Upper lobe of left lung (tissue), 6 donors: ENCODE measurements around the gene TRIM75. TPM values are rescaled to one million over a fixed set of nuclear protein-coding genes. Genes with fewer than 3 reads are reported as not detected.

ENCODE experiments used
- ATAC-seq, 2 donors: fragments of 200-7000 bp; cut with Tn5 transposase; one replicate each; pipeline ENCODE4 v1.9.1; 2022; ENCODE audit warnings: mild to moderate bottlenecking in 2 of 2, moderate library complexity in 2 of 2; ENCODE audit not compliant: low FRiP score in 2 of 2
- DNase-seq, 2 donors: peaks; one replicate each; pipeline ENCODE4 v3.0.0-alpha.2; 2019 to 2020
- H3K27ac ChIP-seq, 4 donors: fragments of 200-600 bp; sonication (generic); one replicate each; pipeline ENCODE4 v1.5.1; 2016 to 2019
- H3K27me3 ChIP-seq, 4 donors: fragments of 200-600 bp; sonication (generic); one replicate each; pipeline ENCODE4 v1.5.1; 2017 to 2019
- H3K36me3 ChIP-seq, 4 donors: fragments of 200-600 bp; sonication (generic); one replicate each; pipeline ENCODE4 v1.5.1; 2016 to 2019
- H3K4me1 ChIP-seq, 4 donors: fragments of 200-600 bp; sonication (generic); one replicate each; pipeline ENCODE4 v1.5.1; 2018 to 2019
- H3K4me3 ChIP-seq, 4 donors: fragments of 200-600 bp; sonication (generic); one replicate each; pipeline ENCODE4 v1.5.1; 2017 to 2019; ENCODE audit warnings: mild to moderate bottlenecking in 2 of 4, moderate library complexity in 1 of 4
- H3K9me3 ChIP-seq, 4 donors: fragments of 200-600 bp; sonication (generic); one replicate each; pipeline ENCODE4 v1.5.1; 2018 to 2019
- CTCF ChIP-seq, 6 experiments: fragments of 450-650 bp in 4 of 6; fragments of 200-600 bp in 2 of 6; sonication (generic) in 2 of 6; IDR thresholded peaks; one replicate each; pipeline ENCODE4 v1.5.1; 2016 to 2019; ENCODE audit warnings: antibody characterized with exemption in 6 of 6
- EP300 ChIP-seq, 4 donors: sonication (generic); formaldehyde crosslinking; IDR thresholded peaks; one replicate each; pipeline ENCODE4 v1.5.1; 2017; ENCODE audit warnings: antibody characterized with exemption in 4 of 4, control low read depth in 2 of 4
- POLR2A ChIP-seq, 4 donors: fragments of 450-650 bp; IDR thresholded peaks; one replicate each; pipeline ENCODE4 v1.5.1; 2016 to 2017; ENCODE audit warnings: antibody characterized with exemption in 4 of 4, mild to moderate bottlenecking in 2 of 4
- POLR2AphosphoS5 ChIP-seq, 2 donors: sonication (generic); formaldehyde crosslinking; IDR thresholded peaks; one replicate each; pipeline ENCODE4 v1.5.1; 2017; ENCODE audit warnings: antibody characterized with exemption in 2 of 2
- WGBS, 2 donors: methylation state at CpG; one replicate each; pipeline ENCODE4 v1.1.5; 2017 to 2018; 5-methylcytosine and 5-hydroxymethylcytosine counted together
- small RNA-seq, 4 donors: library from RNA; depleted of rRNA; stranded (forward); fragments of <200 nt; gene quantifications; one replicate each; pipeline ENCODE3, GENCODE V24; 2016
- total RNA-seq, 6 donors: library from RNA; depleted of rRNA in 4 of 6; stranded (reverse); fragments of >200 nt in 4 of 6; gene quantifications; one replicate each; pipeline versions ENCODE4 v1.1.0 to v1.2.1, GENCODE V29; 2016 to 2021
- donor health status: DM: no; HTN: no; CAD: no; lungs with moderate emphysema.
- donor health status: DM: no; HTN: yes; CAD: no; lungs with severe emphysema.

The TRIM75 gene
- total RNA-seq, 6 donors from 2014 or later, result not detected

- H3K4me3 ChIP-seq, result no peak overlapping the region
- H3K27me3 ChIP-seq, result no peaks in the 10 kb centered on the region
- no peak for DNase-seq
- no peaks in the 10 kb centered on the region for H3K9me3 ChIP-seq
- TF ChIP-seq POLR2AphosphoS5 (IDR thresholded peaks at IDR 0.05), result no peak
- no peak for ATAC-seq
- 44 to 54% methylated on average over 1 of the region's 1 CpG for WGBS, 2 donors
- no peaks in the 10 kb centered on the region for H3K4me1 ChIP-seq
- peaks cover 10 to 57% (median 22%) of the 10 kb centered on the region in 4 donors for H3K36me3 ChIP-seq
- H3K27ac ChIP-seq, result no peak overlapping the region
These were observed 41.6 kb downstream of the TRIM75 start for GRCh38 chr4:165095291-165095690.

GRCh38 chr4:165096776-165097175, 43.1 kb downstream of the TRIM75 start:
- H3K27ac ChIP-seq, result no peak overlapping the region
- H3K4me1 ChIP-seq, result no peaks in the 10 kb centered on the region
- TF ChIP-seq POLR2A (IDR thresholded peaks at IDR 0.05) (no peak), EP300 (IDR thresholded peaks at IDR 0.05) (no peak), POLR2AphosphoS5 (IDR thresholded peaks at IDR 0.05) (no peak), CTCF (IDR thresholded peaks at IDR 0.05) (peak in 2 of 6 experiments; percentile 15 to 22)
- 80 to 89% methylated on average over 2 of the region's 2 CpGs for WGBS, 2 donors
- no peak overlapping the region for H3K4me3 ChIP-seq
- H3K9me3 ChIP-seq, result no peaks in the 10 kb centered on the region
- DNase-seq (no peak), ATAC-seq (no peak)
- no peaks in the 10 kb centered on the region for H3K27me3 ChIP-seq
- peaks cover 13 to 69% (median 33%) of the 10 kb centered on the region in 4 donors for H3K36me3 ChIP-seq

DNA sequence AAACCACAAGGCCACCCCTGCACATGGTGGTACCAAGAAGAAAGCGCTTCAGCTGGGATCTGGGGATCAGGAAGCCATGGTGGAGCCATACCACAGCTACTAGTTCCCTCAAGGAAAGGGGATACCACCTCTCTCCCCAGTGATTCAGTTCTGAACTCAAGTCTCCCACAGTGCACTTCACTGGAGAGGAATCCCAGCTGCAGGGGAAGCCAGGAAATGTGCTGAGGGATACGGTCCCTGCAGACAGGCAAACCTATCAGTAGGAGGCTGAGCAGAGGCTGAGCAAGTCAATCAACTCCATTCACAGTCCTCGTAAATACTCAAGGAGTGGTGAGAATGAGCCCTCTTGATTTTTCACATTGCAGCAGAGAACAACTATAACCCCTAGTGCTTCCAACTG, 48.0 kb downstream of the TRIM75 start:
- no peaks in the 10 kb centered on the region for H3K9me3 ChIP-seq
- H3K36me3 ChIP-seq, result peaks cover 15 to 49% (median 28%) of the 10 kb centered on the region in 4 donors
- 83 to 89% methylated on average over 3 of the region's 3 CpGs for WGBS, 2 donors
- ATAC-seq (no peak), DNase-seq (no peak)
- TF ChIP-seq CTCF (IDR thresholded peaks at IDR 0.05) (no peak), POLR2AphosphoS5 (IDR thresholded peaks at IDR 0.05) (no peak)
- H3K27ac ChIP-seq, result no peak overlapping the region
- H3K27me3 ChIP-seq, result no peaks in the 10 kb centered on the region
- H3K4me1 ChIP-seq, result no peaks in the 10 kb centered on the region
- H3K4me3 ChIP-seq, result no peak overlapping the region

- Histone ChIP-seq H3K36me3 (peaks cover 4 to 15% (median 6%) of the 10 kb centered on the region in 4 donors), H3K4me3 (no peak overlapping the region), H3K4me1 (peaks cover 1 to 6% (median 4%) of the 10 kb centered on the region in 4 donors), H3K27me3 (no peaks in the 10 kb centered on the region), H3K9me3 (no peaks in the 10 kb centered on the region), H3K27ac (no peak overlapping the region)
- WGBS, 2 donors, result 96 to 98% methylated on average over 6 of the region's 6 CpGs
- no peak for TF ChIP-seq EP300 (IDR thresholded peaks at IDR 0.05)
- no peak for TF ChIP-seq CTCF (IDR thresholded peaks at IDR 0.05)
- DNase-seq (no peak), ATAC-seq (no peak)
These were observed 52.9 kb downstream of the TRIM75 start for GRCh38 chr4:165106518-165106917.

Small RNAs within 50 kb of the gene (small RNA-seq; reads per million reads assigned to genes)
- gene AC106872.12, result 0 reads per million in 4 donors

Other genes starting within 250 kb of the TRIM75 start
- under 1 TPM in 2 of 6 donors, not detected in 4; 0.23 to 0.34 TPM for gene APELA, start 176.7 kb upstream of the TRIM75 start, total RNA-seq
- gene TRIM61, start 76.2 kb upstream of the TRIM75 start, total RNA-seq, result 1 to 10 TPM in 4 of 6 donors, under 1 TPM in 2; 0.44 to 2.4 (median 1.1) TPM
- gene TRIM60, start 21.9 kb upstream of the TRIM75 start, total RNA-seq, result not detected
- gene TMEM192, start 59.0 kb downstream of the TRIM75 start, total RNA-seq, result 10 to 100 TPM in 4 of 6 donors, 1 to 10 TPM in 2; 6.2 to 20.7 (median 14.9) TPM
- 10 to 100 TPM; 25.1 to 57.6 (median 41.5) TPM for gene KLHL2, start 153.7 kb downstream of the TRIM75 start, total RNA-seq